ENCODE measurements around the gene HAAO.

DNA sequence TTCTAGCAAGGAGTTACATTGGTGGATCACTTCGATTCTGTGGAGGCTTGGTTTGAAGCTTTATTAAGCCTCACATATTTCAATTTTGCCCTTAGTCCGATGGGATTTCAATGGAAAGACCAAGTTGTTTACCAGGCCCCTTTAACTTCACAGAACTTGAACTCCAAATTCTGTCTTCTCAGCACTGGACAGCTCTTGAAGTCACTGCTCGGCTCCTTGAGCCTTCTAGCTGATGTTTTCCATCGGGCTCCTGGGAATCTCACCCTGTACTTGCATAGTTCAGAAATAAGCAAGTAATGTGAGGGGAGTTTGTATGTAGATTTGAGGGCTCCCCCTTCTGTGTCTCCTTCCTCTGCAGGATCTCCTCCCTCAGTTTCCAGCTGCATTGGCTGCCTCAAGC is 43.5 kb downstream of the HAAO start:
- TF ChIP-seq POLR2AphosphoS5 (IDR thresholded peaks at IDR 0.05; ENCODE audit: low read depth): no peak
- TF ChIP-seq EZH2 (IDR thresholded peaks at IDR 0.05; ENCODE audit: low read depth, unreplicated experiment): no peak
- no peak for TF ChIP-seq CREB1 (CRISPR knock-in tag; IDR thresholded peaks at IDR 0.05; ENCODE audit: low read depth)
- TF ChIP-seq CTCF (conservative IDR thresholded peaks at IDR 0.05; ENCODE audit: low read depth in 2 of 2): no peak
- no peak for TF ChIP-seq ZNF114 (CRISPR knock-in tag; IDR thresholded peaks at IDR 0.05)
